Activated CD4-positive, alpha-beta T cell treated with anti-CD3 and anti-CD28 coated beads, Interleukin-2, amount 50 U/mL, for 4 hours (primary cell): ENCODE data around the gene LCN10.
A peak's percentile ranks its signal among the peaks of the same experiment; 100 is the strongest.
"Not testable (repeated sequence)": the region's sequence is repeated elsewhere in the genome, so short reads cannot be mapped to it uniquely, and the experiment has no call there.

Source experiments
- DNase-seq, 2 experiments: peaks; one replicate each; pipeline ENCODE4 v3.0.0-alpha.2; 2020

Gene LCN10

GRCh38 chr9:136742591-136743391 lies at the start of gene LCN10:
TSS of gene LCN10 (minus strand) at chr9:136742940. CDS start at chr9:136742903, 37 bp downstream.
- no peak for DNase-seq

- DNase-seq = peak; percentile 63 to 65
Observed at GRCh38 chr9:136791516-136792276, 49.0 kb upstream of the LCN10 start.

DNA sequence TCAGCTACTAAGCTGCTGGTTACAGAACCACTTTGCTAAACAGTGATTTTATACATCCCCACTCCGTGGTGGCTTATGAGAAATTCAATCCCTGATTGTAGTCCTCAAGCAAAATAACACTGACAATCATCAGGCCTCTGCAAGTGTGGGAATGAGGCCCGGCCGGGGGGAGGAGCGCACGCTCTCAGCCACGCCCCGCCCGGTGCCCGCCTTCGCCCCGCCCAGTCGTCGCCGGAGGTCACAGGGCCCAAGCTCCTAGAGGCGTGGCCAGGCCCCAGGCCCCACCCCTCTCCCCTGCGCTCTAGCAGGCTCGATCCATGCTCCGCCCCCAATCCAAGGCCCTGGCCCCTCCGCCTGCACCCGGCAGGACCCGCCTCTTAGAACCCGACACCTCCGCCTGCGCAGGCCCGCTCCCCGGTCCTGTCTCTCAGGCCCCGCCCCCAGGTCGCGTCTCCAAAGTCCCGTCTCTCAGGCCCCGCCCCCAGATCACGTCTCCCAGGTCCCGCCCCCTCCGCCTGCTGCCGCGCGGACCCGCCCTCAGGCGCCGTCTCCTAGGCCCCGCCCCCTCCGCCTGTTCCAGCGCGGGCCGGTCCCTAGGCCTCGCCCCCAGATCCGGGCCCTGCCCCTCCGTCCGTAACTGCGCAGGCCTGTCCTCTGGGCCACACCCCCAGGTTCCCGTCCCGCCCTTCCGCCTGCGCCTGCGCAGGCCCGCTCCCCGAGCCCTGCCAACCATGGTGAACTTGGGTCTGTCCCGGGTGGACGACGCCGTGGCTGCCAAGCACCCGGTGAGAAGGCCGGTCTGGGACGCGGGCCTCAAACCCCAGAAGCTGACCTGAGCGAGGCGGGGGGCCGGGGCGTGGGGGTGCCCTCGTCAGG lies 48.1 kb upstream of the LCN10 start, which contains the start of gene TMEM141:
TMEM141 (plus strand) TSS at position 705 of the 876 bp plus-strand sequence; CDS start at position 732, 27 bp downstream.
- peak; percentile 100 for DNase-seq

GRCh38 chr9:136789523-136789937 lies 46.8 kb upstream of the LCN10 start:
- DNase-seq = no peak

DNA sequence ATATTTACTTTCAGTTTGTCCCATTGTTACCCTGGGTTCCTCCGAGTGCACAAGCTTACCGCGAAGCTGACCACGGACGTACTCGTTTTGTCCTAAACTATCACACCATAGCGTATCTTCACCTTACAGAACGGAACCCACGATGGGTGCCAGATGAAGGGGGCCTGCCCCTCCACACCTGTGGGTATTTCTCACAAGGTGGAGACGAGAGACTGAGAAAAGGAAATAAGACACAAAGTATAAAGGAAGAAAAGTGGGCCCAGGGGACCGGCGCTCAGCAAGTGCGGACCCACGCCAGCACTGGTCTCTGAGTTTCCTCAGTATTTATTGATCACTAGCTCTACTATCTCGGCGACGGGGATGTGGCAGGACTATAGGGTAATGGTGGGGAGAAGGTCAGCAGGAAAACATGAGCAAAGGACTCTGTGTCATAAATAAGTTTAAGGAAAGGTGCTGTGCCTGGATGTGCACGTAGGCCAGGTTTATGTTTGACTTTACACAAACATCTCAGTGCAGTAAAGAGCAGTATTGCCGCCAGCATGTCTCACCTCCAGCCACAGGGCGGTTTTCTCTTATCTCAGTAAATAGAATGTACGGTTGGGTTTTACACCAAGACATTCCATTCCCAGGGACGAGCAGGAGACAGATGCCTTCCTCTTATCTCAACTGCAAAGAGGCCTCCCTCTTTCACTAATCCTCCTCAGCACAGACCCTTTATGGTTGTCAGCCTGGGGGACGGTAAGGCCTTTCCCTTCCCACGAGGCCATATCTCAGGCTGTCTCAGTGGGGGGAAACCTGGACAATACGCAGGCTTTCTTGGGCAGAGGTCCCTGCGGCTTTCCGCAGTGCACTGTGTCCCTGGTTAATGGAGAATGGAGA lies 46.1 kb upstream of the LCN10 start:
- DNase-seq = not testable (repeated sequence)

DNA sequence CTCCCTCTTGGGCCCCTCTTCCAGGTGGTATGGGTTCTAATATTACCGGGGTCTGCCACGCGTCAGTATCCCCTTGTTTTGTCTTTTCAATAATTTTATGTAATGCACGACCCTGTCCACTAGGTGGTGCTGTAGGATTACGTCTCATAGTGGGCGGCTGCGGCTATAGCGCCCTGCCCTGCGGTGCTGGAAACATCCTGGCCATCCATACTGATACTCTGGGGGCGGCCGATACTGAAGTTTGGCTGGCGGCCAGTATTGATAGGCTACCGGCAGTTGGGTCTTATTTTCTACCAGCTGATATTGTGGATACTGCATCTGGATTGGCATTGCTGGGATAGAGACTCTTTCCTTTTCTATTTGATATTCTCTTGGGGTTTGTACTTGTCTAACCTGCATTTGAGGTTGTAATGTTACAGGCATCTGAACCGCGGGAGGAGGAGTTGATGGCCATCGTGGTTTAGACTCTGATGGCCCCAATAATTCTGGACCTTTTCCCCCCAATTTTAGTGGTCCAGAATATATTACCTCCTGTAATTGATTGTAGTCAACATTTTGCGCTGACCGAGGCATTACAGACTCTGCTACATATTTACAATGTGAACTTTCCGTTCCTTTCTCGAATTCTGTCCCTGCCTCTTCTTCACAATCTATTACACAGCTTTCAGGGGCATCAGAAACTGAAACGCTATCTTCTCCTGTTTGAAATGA lies 45.1 kb upstream of the LCN10 start:
- DNase-seq = peak; percentile 52 to 54

- DNase-seq = not testable (repeated sequence)
Observed at GRCh38 chr9:136786983-136787382, 44.2 kb upstream of the LCN10 start.

GRCh38 chr9:136786451-136786850 lies 43.7 kb upstream of the LCN10 start:
- no peak for DNase-seq

- DNase-seq = not testable (repeated sequence)
Observed at GRCh38 chr9:136785565-136786355, 43.0 kb upstream of the LCN10 start.

DNA sequence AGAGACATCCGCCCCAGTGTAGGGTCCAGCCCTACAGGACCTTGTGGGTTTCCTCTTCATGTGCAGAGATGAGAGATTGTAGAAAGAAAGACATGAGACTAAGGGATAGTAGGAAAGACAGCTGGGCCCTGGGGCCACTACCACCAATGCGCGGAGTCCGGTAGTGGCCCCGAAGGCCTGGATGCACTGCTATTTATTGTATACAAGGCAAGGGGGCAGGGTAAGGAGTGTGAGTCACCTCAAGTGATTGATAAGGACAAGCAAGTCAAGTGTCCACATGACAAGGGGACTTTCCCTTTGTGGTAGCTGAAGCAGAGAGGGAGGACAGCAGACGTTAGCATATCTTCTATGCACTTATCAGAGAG lies 42.2 kb upstream of the LCN10 start:
- DNase-seq = no peak

DNA sequence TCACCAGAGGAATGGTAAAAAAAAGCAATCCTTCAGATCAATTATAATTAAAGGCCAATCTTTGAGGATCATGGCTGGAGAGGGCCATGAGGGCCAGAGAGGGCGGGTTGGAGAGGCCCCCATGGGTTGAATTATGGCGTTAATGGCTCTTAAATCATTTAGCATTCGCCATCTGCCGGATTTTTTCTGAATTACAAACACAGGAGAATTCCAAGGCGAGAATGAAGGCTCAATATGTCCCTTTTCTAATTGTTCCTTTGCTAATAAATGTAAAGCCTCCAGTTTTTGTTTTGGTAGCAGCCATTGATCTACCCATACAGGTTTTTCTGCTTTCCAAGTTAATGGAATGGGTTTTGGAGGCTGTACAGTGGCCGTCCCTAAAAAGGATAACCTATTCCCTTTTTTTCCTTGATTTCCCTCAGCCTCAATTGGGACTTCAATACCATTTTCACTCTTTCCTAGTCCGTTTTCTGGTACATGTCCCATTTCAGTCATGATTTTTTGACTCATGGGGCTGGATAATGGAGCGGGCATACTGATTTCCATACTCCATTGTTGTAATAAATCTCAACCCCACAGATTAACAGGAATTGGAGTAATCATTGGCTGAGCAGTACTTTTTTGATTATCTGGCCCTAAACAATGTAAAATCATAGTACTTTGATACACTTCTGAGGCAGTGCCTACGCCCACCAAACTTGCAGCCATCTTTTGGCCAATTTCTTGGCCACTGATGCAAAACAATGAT lies 41.7 kb upstream of the LCN10 start:
- DNase-seq = no peak

- no peak for DNase-seq
Observed at GRCh38 chr9:136782452-136782851, 39.7 kb upstream of the LCN10 start.

DNA sequence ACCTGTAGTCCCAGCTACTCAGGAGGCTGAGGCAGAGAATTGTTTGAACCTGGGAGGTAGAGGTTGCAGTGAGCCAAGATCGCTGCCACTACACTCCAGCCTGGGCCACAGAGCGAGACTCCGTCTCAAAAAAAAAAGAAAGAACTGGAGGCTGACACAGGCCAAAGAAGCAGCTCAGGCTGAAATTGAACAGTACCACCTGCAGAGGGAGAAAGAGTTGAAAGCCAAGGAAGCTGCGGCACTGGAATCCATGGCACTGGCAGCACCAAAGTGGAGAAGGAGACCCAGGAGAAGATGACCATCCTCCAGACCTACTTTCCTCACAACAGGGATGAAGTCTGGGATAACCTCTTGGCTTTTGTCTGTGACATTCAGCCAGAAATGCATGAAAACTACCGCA lies 37.1 kb upstream of the LCN10 start:
- no peak for DNase-seq

GRCh38 chr9:136777359-136777758 lies 34.6 kb upstream of the LCN10 start:
- DNase-seq = no peak

- DNase-seq = no peak
Observed at GRCh38 chr9:136776947-136777346, 34.2 kb upstream of the LCN10 start.

- no peak for DNase-seq
Observed at GRCh38 chr9:136775191-136775590, 32.5 kb upstream of the LCN10 start.

DNA sequence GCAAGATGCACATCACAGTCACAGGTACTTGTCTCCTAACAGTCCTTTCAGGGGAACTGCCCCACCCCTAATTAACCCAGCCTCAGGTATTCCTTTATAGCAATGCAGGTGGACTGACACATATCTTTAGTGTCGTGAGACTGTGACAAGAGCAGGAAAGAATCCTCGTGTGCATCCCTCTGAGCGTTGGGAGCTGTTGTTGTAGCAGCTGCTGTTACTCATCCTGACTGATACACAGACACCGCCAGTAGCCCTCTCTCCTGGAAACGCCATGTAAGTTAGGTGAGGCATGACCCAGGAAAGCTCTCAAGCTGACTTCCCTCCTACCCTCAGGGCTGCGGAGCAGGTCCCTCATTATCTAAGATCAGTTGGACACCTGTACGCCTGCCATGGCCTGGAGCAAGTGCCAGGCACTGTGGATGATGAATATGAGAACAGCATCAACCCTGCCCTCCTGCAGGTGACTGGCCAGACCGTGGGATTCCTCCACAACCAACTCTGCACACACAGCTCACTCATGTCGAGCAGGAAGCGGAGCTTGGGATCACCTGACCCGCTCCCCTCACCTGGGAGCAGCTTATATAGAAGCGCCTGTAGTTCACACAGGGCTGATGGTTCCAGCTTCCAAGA lies 31.8 kb upstream of the LCN10 start:
- no peak for DNase-seq

- no peak for DNase-seq
Observed at GRCh38 chr9:136773386-136774044, 30.8 kb upstream of the LCN10 start.
